ENCODE data around the gene ITGB7. TPM values are rescaled to one million over a fixed set of nuclear protein-coding genes. Genes with fewer than 3 reads are reported as not detected.

ITGB7 gene
- total RNA-seq, 1 experiment from 2014 or later = 0.90 TPM

DNA sequence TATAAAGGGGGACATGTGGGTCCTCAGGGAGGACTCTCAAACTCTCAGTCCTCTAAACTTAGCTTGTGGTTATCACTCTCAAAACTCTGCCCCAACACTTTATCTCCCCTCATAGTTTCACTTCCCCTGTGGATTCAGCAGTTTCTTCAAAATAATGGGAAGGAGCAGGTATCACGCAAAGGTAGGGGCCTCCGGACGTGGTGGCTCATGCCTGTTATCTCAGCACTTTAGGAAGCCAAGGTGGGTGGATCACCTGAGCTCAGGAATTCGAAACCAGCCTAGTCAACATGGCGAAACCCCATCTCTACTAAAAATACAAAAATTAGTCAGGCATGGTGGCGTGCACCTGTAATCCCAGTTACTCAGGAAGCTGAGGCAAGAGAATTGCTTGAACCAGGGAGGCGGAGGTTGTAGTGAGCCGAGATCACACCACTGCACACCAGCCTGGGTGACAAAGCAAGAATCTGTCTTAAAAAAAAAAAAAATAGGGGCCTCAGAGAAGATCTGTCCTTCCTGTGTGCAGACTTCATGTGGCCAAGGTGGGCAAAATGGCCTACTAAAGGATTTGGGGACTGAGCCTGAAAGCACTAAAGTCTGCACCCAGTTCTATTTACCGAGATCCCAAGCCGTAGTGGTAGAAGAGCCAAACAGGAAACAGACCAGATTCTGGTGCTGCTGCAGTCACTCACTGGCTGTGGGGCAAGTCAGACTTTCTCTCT lies 6.4 kb downstream of the ITGB7 start (continued):
- TF ChIP-seq, protein P1, sequence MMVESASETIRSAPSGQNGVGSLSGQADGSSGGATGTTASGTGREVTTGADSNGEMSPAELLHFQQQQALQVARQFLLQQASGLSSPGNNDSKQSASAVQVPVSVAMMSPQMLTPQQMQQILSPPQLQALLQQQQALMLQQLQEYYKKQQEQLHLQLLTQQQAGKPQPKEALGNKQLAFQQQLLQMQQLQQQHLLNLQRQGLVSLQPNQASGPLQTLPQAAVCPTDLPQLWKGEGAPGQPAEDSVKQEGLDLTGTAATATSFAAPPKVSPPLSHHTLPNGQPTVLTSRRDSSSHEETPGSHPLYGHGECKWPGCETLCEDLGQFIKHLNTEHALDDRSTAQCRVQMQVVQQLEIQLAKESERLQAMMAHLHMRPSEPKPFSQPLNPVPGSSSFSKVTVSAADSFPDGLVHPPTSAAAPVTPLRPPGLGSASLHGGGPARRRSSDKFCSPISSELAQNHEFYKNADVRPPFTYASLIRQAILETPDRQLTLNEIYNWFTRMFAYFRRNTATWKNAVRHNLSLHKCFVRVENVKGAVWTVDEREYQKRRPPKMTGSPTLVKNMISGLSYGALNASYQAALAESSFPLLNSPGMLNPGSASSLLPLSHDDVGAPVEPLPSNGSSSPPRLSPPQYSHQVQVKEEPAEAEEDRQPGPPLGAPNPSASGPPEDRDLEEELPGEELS (CRISPR knock-in tag; IDR thresholded peaks at IDR 0.05) = no peak
- no peak for TF ChIP-seq ZNF671 (CRISPR knock-in tag; IDR thresholded peaks at IDR 0.05)
- no peak for TF ChIP-seq JAZF1 (CRISPR knock-in tag; IDR thresholded peaks at IDR 0.05)
- TF ChIP-seq, protein P2, sequence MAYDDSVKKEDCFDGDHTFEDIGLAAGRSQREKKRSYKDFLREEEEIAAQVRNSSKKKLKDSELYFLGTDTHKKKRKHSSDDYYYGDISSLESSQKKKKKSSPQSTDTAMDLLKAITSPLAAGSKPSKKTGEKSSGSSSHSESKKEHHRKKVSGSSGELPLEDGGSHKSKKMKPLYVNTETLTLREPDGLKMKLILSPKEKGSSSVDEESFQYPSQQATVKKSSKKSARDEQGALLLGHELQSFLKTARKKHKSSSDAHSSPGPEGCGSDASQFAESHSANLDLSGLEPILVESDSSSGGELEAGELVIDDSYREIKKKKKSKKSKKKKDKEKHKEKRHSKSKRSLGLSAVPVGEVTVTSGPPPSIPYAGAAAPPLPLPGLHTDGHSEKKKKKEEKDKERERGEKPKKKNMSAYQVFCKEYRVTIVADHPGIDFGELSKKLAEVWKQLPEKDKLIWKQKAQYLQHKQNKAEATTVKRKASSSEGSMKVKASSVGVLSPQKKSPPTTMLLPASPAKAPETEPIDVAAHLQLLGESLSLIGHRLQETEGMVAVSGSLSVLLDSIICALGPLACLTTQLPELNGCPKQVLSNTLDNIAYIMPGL (CRISPR knock-in tag; IDR thresholded peaks at IDR 0.05) = no peak
- TF ChIP-seq ESRRA (CRISPR knock-in tag; IDR thresholded peaks at IDR 0.05; ENCODE audit: borderline replicate concordance) = no peak

DNA sequence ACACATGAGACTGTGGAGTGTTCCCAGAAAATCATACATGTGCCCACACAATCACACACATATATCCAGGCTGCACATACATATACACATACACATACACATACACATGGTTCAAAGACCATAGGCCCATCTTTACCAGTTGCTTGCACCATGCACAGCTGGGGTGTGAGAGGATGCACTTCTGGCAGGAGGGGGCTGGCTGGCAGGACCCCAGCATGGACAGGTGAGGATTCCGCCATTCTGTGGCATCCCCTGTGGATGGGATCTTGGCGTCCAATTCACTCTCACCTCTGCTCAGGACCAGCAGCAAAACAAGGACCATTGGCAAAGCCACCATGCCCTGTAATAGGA lies 7.0 kb downstream of the ITGB7 start:
- H3K9me3 Mint-ChIP-seq = no peaks in the 10 kb centered on the region
- H3K27ac Mint-ChIP-seq = no peak overlapping the region
- CTCF ChIA-PET = interaction anchor here (0.6 to 10.2 kb wide), 7 partner anchors 10 to 138 kb away, joined by 3 to 136 read pairs (median 12); partner anchors contain the start of genes AAAS and ESPL1
- no peaks in the 10 kb centered on the region for H3K36me3 Mint-ChIP-seq
- H3K4me3 Mint-ChIP-seq = no peak overlapping the region
- ATAC-seq = no peak
- TF ChIP-seq GABPB1 (CRISPR knock-in tag; IDR thresholded peaks at IDR 0.05) = no peak
- no peak for TF ChIP-seq FOXJ3 (CRISPR knock-in tag; IDR thresholded peaks at IDR 0.05; ENCODE audit: borderline replicate concordance)
- no peak for TF ChIP-seq ZNF671 (CRISPR knock-in tag; IDR thresholded peaks at IDR 0.05)
- H3K4me1 Mint-ChIP-seq = no peaks in the 10 kb centered on the region
- POLR2A ChIA-PET = no interaction called here
- DNase-seq (ENCODE audit: low spot score) = no peak
- H3K27me3 Mint-ChIP-seq (ENCODE audit: low read depth) = peaks cover 57% of the 10 kb centered on the region

DNA sequence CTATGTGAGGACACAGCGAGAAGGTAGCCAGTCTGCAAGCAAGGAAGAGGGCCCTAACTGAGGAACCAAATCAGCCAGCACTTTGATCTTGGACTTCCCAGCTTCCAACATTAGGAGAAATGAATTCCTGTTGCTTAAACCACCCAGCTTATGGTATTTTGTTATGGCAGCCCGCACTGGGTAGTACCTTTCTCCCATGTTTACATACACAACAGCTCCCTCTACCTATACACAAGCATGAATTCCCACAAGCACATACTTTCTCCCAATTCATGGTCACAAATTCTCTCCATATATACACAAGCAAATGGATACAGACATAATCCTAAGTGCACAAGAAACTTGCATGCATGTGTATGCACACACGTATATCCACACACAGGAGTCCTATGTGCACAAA lies 7.4 kb downstream of the ITGB7 start:
- peaks cover 60% of the 10 kb centered on the region for H3K27me3 Mint-ChIP-seq (ENCODE audit: low read depth)

More for the DNA sequence above, 7.4 kb downstream of the ITGB7 start:
- Mint-ChIP-seq H3K4me3 (no peak overlapping the region), H3K9me3 (no peaks in the 10 kb centered on the region), H3K36me3 (no peaks in the 10 kb centered on the region), H3K4me1 (no peaks in the 10 kb centered on the region), H3K27ac (no peak overlapping the region)
- POLR2A ChIA-PET = no interaction called here
- ATAC-seq = no peak
- no peak for TF ChIP-seq PRDM15 (CRISPR knock-in tag; IDR thresholded peaks at IDR 0.05)
- no peak for TF ChIP-seq STAT6 (CRISPR knock-in tag; conservative IDR thresholded peaks at IDR 0.05; ENCODE audit: low read depth)
- TF ChIP-seq ERG (CRISPR knock-in tag; IDR thresholded peaks at IDR 0.05) = no peak
- TF ChIP-seq ATF2 (CRISPR knock-in tag; IDR thresholded peaks at IDR 0.05; ENCODE audit: borderline replicate concordance, low read depth) = no peak
- no peak for TF ChIP-seq SMAD4 (CRISPR knock-in tag; IDR thresholded peaks at IDR 0.05)
- TF ChIP-seq, protein P3, sequence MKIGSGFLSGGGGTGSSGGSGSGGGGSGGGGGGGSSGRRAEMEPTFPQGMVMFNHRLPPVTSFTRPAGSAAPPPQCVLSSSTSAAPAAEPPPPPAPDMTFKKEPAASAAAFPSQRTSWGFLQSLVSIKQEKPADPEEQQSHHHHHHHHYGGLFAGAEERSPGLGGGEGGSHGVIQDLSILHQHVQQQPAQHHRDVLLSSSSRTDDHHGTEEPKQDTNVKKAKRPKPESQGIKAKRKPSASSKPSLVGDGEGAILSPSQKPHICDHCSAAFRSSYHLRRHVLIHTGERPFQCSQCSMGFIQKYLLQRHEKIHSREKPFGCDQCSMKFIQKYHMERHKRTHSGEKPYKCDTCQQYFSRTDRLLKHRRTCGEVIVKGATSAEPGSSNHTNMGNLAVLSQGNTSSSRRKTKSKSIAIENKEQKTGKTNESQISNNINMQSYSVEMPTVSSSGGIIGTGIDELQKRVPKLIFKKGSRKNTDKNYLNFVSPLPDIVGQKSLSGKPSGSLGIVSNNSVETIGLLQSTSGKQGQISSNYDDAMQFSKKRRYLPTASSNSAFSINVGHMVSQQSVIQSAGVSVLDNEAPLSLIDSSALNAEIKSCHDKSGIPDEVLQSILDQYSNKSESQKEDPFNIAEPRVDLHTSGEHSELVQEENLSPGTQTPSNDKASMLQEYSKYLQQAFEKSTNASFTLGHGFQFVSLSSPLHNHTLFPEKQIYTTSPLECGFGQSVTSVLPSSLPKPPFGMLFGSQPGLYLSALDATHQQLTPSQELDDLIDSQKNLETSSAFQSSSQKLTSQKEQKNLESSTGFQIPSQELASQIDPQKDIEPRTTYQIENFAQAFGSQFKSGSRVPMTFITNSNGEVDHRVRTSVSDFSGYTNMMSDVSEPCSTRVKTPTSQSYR (CRISPR knock-in tag; IDR thresholded peaks at IDR 0.05) = no peak
- no peak for TF ChIP-seq NFYB (CRISPR knock-in tag; conservative IDR thresholded peaks at IDR 0.05; ENCODE audit: low read depth)
- TF ChIP-seq CREB1 (CRISPR knock-in tag; IDR thresholded peaks at IDR 0.05) = no peak
- DNase-seq (ENCODE audit: low spot score) = no peak
- CTCF ChIA-PET = interaction anchor here (1.0 to 10.2 kb wide), 10 partner anchors 10 to 138 kb away, joined by 3 to 136 read pairs (median 16); partner anchors contain the start of genes AAAS and ESPL1

Measured in WTC11 (cell line).